ENCODE data around the gene S100A8.
"Not testable (repeated sequence)": the region's sequence is repeated elsewhere in the genome, so short reads cannot be mapped to it uniquely, and the experiment has no call there.

Gene S100A8

DNA sequence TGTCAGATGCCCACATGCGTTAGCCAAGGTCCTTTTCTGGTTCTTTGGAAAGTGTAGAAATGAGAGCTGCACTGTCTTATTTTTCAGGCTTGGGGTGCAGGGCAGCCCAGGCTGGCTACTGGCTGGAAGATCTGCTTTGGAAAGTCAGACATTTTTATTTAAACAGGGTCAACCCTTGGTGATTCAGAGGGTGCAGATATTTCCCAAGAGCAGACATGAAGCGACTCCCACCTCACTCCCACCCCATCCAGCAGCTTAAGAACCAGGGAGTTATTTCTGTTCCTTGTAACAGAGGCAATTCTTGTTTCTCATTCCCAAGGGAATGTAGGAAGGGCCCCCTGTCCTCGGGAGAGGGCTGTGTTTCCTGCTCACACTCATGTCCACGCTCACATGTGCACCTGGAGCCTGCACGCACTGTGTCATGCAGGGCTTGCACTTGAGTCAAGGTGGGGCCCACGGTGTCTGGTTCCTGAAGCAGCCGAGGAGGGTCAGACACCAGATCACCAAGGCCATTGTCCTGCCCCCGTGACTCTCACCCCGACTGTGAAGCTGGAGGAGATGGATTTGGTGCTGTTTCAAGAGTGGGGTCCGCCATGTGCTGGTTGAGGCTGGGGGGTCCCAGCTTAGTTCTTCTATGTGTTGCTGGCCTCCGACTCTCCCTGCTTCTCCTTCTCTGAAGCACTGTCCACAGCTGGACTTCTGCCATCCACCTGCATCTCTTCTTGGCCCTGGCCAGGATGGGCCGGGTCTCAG lies 26.4 kb upstream of the S100A8 start:
- DNase-seq (ENCODE audit: low read depth) = no peak

- no peak for DNase-seq (ENCODE audit: low read depth)
Measured at GRCh38 chr1:153415850-153416570, 25.1 kb upstream of the S100A8 start, which contains the start of gene S100A7A. TSS of gene S100A7A (plus strand) at chr1:153416520. CDS start at chr1:153418083, 1,563 bp downstream.

GRCh38 chr1:153413961-153414360 lies 23.1 kb upstream of the S100A8 start:
- not testable (repeated sequence) for DNase-seq (ENCODE audit: low read depth)

- not testable (repeated sequence) for DNase-seq (ENCODE audit: low read depth)
Measured at GRCh38 chr1:153407274-153407673, 16.4 kb upstream of the S100A8 start.

GRCh38 chr1:153405825-153406599 lies 15.1 kb upstream of the S100A8 start:
- DNase-seq (ENCODE audit: low read depth) = not testable (repeated sequence)

- no peak for DNase-seq (ENCODE audit: low read depth)
Measured at GRCh38 chr1:153404768-153405167, 13.9 kb upstream of the S100A8 start.

DNA sequence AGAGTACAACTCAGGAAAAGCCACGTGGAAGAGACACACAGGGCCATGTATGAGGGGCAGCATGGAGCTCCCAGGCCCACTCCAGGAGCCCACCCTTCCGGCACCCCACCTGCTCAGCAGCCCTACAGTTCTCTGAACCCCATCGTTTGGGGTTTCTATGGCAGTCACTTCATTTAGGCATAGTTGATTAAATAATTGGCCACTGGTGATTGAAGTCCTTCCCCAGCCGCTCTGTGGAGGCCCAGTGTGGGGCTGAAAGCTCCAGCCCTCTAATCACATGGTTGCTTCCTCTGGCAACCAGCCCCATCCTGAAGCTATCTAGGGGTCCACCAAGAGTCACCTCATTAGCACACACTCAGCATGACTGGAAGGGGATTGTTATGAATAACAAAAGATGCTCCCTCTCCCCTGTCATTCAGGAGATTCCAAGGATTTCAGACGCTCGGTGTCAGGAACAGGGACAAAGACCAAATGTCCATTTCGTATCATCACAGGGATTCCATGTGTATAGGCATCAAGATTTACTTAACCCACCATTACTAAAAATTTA lies 13.3 kb upstream of the S100A8 start:
- no peak for DNase-seq (ENCODE audit: low read depth)

- no peak for DNase-seq (ENCODE audit: low read depth)
Measured at GRCh38 chr1:153403421-153404085, 12.7 kb upstream of the S100A8 start.

DNA sequence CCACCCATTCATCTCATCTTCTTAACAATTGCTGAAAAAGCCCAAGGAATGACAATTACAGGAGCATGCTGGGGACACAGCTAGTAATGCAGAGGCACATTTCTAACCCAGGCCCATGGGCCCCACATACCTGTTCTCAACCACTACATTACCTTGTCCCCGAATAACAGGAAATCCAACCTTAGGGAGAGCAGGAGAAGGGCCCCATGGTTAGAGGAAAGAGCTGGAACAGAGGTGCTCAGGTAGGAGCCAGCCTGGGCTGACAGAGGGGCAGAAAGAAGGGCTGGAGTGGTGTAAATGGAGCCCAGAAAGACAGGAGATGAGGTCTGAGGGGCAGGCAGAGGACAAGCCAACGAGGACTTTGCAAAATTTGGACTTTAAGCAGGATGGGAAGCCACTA lies 11.4 kb upstream of the S100A8 start:
- no peak for DNase-seq (ENCODE audit: low read depth)

DNA sequence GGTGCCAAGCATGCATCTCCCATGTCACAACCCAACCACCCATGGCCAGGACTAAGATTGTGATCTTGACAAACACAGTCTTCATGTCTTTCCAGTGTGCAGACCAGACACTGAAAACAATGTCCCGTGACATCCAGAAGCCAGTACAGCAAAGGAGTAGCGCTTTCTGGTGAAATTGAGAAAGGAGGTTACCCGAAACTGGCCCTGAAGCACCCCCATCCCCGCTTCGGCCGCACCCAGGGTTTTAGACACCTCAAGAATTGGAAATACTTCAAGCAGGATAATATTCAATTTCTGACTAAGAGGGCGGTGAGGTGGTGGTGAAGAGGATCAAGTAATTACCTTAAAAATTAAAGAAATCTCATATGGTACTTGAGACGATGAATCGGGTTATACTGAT lies 10.6 kb upstream of the S100A8 start:
- DNase-seq (ENCODE audit: low read depth) = no peak

DNA sequence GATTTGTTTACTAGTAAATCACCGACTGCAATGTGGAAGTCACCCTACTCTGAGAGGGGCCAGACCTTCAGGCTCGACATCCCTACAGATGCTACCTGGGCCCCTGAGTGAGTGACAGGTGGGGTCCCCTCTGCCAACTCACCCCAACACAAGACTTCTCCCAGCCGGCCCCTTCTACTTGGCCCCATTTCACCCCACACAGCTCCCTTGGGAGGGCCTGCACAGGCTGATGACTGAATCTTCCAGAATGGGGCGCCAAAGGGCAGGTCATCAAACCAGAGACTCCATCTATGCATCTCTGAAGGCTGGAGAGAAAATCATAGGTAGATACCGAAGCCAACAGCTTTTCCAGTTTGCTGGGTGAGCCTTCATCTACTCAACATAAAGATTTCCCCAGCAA lies 9.4 kb upstream of the S100A8 start:
- no peak for DNase-seq (ENCODE audit: low read depth)

DNA sequence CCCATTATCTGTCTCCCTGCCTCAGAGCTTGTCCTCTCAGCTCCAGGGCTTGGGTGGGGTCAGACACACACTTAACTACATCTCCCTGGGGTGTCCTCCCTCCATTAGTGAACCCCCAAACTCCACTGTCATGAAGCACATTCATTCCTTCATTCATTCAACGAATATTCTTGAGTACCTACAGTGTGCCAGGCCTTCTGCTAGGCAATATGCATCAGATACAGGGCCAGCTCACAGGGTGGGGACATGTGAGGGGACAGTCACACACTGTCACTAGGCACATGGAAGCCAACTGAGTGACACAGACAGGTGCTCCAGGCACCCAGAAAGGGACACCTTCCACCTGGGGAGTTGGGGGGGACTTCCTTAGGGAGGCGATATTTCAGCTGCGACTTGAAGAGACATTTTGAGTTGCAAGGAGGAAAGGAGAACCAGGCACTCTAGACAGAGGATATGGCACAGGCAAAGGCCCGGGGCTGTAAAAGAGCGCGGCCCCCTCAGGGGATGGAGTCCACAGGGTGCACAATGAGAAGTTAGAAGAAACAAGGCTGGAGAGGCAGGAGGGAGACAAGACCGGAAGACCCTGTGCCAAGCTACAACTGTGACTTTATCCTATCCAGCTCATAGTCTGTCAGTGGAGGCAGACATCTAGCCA lies 8.7 kb upstream of the S100A8 start:
- no peak for DNase-seq (ENCODE audit: low read depth)

DNA sequence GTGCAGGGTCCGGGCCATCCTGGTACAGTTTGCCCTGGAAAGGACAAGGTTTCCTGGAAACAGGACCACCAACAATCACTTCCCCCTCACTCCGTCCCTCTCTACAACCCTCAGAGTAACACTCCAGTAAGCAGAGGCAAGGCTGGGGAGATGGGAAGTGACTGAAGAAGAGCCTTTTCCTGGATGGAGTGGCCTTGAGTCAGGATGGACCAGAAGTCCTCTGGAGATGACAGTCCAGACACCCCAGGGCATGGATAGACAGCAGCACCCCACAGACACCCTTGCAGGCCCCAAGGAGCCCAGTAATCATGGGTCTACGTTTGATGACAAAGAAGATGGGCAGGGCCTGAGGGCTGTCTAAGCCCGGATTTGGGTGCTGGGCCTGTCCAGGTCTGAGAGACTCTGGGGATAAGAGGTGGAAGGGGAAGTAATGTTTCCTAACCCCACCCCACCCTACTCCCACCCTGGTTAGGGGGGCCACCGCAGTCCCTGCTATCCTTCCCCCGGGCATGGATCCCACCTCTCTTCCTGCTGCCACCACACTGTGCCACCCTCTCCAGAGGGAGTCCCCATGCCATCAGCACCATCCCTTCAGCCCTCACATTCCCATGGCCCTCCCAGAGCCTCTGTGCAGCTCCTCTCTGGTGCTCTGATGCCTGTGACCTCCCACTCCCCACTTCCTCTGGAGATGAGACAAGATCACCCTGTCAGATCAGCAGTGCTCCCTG lies 7.2 kb upstream of the S100A8 start:
- no peak for DNase-seq (ENCODE audit: low read depth)

GRCh38 chr1:153397051-153397923 lies 6.4 kb upstream of the S100A8 start:
- DNase-seq (ENCODE audit: low read depth) = no peak

- DNase-seq (ENCODE audit: low read depth) = no peak
Measured at GRCh38 chr1:153396461-153396860, 5.6 kb upstream of the S100A8 start.

GRCh38 chr1:153395776-153396175 lies 4.9 kb upstream of the S100A8 start:
- no peak for DNase-seq (ENCODE audit: low read depth)

DNA sequence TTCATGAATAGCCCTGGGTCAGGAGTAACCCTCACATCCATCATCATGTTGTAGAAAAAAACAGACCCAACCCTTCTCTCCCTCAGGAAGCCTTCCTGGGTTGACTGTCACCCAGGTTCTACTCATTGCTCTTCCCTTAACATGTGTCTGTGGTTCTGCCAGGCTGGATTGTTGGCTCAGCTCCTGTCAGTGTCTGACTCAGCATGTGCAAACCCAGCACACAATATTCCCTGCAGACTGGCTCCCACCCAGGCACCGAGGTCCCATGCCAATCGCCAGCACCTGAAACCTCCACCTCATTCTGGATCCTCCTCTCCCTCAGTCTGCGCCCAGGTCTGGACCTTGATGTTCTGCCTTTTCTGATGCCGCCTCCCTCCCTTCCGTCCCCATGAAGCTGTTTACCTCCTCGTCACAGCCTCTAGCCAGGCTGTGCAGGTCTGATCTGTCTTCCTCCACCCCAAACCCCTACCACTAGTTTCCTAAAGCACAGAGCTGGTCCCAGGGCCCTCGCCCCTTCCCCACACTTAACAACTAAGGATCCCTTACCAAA lies 4.3 kb upstream of the S100A8 start:
- no peak for DNase-seq (ENCODE audit: low read depth)

DNA sequence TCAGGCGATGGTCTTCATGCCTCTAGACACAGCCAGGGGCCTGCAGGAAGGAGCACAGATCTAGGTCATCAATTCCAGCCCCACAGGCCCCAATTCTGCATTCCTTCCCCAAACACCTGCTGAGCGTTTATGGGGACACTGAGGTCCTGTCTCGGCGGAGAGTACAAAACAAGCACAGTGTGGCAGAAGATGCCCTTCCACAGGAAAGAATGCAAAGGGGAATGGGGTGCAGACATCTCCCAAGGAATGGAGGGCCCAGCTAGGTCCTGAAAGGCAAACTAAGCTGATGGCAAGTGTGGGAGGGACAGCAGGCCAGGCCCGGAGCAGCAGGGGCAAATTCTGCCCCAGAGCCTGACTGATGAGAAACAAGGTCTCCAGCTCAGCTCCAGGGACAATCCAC lies 3.5 kb upstream of the S100A8 start:
- no peak for DNase-seq (ENCODE audit: low read depth)

DNA sequence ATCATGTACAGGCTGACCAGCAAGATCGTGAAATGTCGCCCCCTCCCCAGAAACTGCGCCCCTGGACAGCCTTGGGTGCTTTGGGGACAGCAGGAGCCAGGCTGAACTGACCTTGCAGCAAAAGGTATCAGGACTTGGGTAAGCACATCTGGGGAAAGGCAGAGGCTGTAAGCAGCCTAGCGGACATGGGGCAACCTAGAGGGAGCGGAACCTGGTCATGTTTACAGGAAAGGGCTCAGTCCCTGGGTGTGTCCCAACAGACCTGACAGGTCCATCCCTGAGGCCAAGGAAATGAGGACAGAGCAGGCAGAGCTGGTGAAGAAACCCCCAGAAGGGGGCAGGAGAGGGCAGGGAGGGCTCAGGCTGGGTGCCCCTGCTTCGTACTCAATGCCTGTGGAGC lies 3.1 kb upstream of the S100A8 start:
- DNase-seq (ENCODE audit: low read depth) = no peak

All from non-pigmented ciliary epithelial cell (primary cell).